DLD1 (cell line): Measurements from ENCODE around the gene FGB.

Experiments
- in situ Hi-C: cut with HindIII; loops from 2 replicates; pipeline ENCODE4 v1.10.0; 2017; ENCODE audit warnings: low sequenced_read_pairs

FGB gene

DNA sequence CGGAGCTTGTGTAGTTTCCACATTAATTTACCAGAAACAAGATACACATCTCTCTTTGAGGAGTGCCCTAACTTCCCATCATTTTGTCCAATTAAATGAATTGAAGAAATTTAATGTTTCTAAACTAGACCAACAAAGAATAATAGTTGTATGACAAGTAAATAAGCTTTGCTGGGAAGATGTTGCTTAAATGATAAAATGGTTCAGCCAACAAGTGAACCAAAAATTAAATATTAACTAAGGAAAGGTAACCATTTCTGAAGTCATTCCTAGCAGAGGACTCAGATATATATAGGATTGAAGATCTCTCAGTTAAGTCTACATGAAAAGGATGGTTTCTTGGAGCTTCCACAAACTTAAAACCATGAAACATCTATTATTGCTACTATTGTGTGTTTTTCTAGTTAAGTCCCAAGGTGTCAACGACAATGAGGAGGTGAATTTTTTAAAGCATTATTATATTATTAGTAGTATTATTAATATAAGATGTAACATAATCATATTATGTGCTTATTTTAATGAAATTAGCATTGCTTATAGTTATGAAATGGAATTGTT, at the start of gene FGB:
TSS of gene FGB (plus strand) at position 315 of the 558 bp plus-strand sequence. CDS start at position 323, 8 bp downstream.
- in situ Hi-C loops: no loop called here

GRCh38 chr4:154516318-154517029, 46.3 kb upstream of the FGB start:
- in situ Hi-C loops: no loop called here

GRCh38 chr4:154517591-154517990, 45.2 kb upstream of the FGB start:
- in situ Hi-C loops: no loop called here

- in situ Hi-C loops: no loop called here
Observed at GRCh38 chr4:154519214-154519613, 43.6 kb upstream of the FGB start.

- in situ Hi-C loops: no loop called here
Observed at GRCh38 chr4:154521607-154522006, 41.2 kb upstream of the FGB start.

DNA sequence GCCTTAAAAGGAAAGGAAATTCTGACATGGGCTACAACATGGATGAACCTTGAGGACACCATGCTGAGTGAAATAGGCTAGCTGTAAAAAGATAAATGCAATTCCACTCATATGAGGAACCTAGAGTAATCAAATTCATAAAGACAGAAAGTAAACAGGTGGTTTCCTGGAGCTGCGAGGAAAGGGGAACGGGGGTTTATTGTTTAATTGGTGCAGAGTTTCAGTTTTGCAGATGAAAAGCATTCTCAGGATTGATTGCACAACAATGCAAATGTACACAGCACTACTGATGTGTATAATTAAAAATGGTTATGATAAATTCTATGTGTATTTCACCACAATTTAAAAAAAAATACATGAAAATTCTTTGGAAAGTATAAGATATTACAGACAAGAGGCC, 36.7 kb upstream of the FGB start:
- in situ Hi-C loops: no loop called here

GRCh38 chr4:154527308-154527707, 35.5 kb upstream of the FGB start:
- in situ Hi-C loops: no loop called here

- in situ Hi-C loops: no loop called here
Observed at GRCh38 chr4:154528869-154529268, 33.9 kb upstream of the FGB start.

DNA sequence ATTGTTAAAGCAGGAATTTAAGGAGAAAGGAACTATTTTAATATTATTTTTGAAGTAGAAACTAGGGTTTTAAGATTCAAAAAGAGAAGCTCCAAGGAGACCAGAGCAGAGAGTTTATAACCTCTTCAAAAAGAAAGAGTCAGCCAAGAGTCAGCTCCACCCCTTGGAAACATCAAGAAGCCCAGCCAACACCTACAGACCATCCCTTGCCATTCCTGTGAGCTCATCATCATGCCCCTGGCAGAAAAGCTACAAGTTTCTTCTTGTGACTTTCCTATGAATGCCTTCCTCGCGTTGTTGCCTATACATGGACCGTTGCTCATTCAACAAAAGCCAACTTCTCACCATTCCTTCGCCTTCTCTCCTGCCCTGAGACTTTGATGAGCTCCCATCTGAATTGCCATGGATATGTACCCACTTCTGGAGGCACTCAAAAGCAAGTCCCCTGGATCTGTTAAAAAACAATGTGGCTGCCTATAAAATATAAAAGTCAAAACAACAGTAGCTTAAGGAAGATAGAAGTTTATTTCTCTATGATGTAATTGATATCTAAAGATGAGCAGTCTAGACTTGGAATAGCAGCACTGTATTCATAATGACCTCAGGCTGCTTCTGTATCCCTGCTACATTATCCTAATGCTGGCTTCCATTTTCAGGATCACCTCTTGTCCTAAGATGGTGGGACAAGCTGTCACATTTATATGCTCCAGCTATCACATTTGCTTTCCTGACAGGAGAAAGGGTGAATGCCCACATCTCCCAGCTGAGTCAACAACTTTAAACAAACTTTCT, 32.9 kb upstream of the FGB start:
- in situ Hi-C loops: no loop called here

- in situ Hi-C loops: no loop called here
Observed at GRCh38 chr4:154534296-154534695, 28.5 kb upstream of the FGB start.

GRCh38 chr4:154542271-154542879, 20.4 kb upstream of the FGB start:
- in situ Hi-C loops: no loop called here

- in situ Hi-C loops: no loop called here
Observed at GRCh38 chr4:154545689-154546088, 17.1 kb upstream of the FGB start.

- in situ Hi-C loops: loop anchor here (10.0 kb wide), 1 partner anchor 65 kb away; the partner anchor contains the start of gene FGG
Observed at GRCh38 chr4:154549894-154550790, 12.7 kb upstream of the FGB start, which contains the start of gene PLRG1. Gene PLRG1 (minus strand): TSS chr4:154550400. CDS start chr4:154550308, 92 bp downstream.

GRCh38 chr4:154551872-154552686, 10.7 kb upstream of the FGB start:
- in situ Hi-C loops: loop anchor here (10.0 kb wide), 1 partner anchor 63 kb away; the partner anchor contains the start of gene FGG

- in situ Hi-C loops: loop anchor here (10.0 kb wide), 1 partner anchor 56 kb away; the partner anchor contains the start of gene FGG
Observed at GRCh38 chr4:154559141-154559493, 3.7 kb upstream of the FGB start.

- in situ Hi-C loops: loop anchor here (10.0 kb wide), 1 partner anchor 55 kb away; the partner anchor contains the start of gene FGG
Observed at GRCh38 chr4:154559494-154560418, 3.1 kb upstream of the FGB start.

DNA sequence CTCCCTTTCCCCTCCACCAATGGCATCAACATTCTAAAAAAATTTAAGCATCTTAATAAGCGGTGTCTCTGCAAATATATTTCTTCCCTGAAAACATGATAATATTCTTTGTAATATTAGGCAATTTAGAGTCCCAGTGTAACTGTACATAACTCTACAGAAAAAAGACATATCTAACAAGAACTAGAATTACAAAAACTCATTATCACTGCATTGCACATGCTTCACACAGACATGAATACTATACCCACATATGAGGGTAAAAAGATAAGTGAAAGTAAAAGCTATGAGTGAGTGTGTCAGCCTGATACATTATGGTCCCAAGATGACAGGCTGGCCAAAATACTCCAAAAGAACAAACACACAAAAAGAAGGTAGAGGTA, 2.4 kb upstream of the FGB start:
- in situ Hi-C loops: no loop called here

DNA sequence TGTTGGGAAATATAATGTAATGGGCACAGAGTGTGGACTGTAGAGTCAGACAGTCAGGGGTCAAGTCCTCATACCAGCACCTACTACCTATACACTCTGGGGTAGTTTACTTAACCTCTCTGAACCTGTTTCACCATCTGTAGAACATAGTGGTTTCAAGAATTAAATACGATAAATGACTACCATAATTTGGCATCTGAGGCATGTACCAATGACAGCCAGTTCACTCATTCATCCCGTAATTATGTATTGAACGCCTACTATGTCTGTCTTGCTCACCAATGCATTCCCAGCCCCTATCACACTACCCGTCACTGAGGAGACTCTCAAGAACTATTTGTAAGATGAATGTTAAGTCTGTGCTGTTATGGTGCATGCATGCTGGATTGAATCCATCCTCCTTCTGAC, 2.0 kb upstream of the FGB start:
- in situ Hi-C loops: no loop called here
